ENCODE data around the gene FER.
"Not testable (repeated sequence)": the region's sequence is repeated elsewhere in the genome, so short reads cannot be mapped to it uniquely, and the experiment has no call there.

The FER gene

GRCh38 chr5:108898707-108899106 is 151.0 kb downstream of the FER start:
- DNase-seq: no peak

- DNase-seq: not testable (repeated sequence)
These were observed 151.5 kb downstream of the FER start for GRCh38 chr5:108899244-108899643.

DNA sequence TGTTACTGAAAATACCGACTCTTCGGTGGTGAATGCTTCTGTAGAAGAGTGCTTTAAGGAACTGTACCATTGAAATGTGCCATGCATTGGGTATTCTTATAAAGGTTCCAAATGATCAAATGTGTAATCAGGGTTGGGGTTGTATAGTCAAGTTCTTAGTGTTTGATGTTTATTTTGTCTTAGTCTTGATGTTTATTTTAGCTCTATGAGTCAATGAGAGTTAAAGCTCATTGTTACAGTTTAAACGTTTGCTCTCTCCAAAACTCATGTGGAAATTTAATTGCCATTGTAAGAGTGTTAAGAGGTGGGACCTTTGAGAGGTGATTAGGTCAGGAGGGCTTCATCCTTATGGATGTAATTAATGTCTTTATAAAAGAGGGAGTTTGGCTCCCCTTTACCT is 153.0 kb downstream of the FER start:
- DNase-seq: no peak

GRCh38 chr5:108905805-108906204 is 158.1 kb downstream of the FER start:
- no peak for DNase-seq

DNA sequence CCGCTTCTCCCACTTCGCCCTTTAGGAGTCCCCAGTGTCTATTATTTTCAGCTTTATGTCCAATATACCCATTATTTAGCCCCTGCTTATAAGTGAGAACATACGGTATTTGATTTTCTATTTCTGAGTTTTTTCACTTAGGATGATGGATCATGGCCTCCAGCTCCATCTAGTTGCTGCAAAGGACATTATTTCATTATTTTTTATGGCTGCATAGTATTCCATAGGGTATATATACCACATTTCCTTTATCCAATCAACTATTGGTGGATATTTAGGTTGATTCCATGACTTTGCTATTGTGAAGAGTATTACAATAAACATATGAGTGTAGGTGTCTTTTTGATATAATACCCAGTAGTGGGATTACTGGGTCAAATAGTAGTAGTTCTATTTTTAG is 162.9 kb downstream of the FER start:
- no peak for DNase-seq

- no peak for DNase-seq
These were observed 163.4 kb downstream of the FER start for GRCh38 chr5:108911055-108911454.

GRCh38 chr5:108917596-108917995 is 169.9 kb downstream of the FER start:
- DNase-seq: no peak

DNA sequence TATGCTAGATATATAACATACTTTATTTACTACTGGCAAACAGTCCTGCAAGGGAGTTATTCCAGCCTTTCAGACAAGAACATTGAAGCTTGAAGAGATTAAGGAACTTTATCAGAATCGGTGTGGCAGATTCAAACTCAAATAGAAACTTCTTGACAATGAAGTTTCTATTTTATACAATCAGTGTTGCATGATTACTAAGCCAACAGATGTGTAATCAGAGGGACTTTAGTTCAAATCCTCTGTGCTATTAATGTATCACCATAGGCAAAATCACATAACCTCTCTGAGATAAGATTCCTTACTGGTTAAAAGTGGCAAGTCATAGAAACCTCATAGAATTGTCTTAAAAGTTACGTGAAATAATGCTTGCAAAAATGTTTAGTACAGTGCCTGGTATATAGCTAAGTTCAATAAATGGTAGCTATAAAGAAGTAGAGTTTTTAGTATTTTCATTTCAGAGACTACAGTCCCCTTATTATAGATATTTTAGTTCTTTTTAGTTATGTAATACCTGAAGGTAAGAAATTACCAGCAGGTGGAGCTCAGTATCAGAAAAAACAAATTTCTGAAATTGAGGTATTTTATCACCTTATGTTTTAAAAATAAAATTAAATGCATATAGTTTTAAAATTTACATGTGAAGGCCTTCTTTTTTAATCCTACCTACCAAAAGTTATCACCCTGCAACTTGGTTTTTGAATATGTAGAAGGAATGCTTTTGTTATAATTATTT is 172.1 kb downstream of the FER start:
- no peak for DNase-seq

GRCh38 chr5:108924457-108924961 is 176.8 kb downstream of the FER start:
- DNase-seq: no peak

DNA sequence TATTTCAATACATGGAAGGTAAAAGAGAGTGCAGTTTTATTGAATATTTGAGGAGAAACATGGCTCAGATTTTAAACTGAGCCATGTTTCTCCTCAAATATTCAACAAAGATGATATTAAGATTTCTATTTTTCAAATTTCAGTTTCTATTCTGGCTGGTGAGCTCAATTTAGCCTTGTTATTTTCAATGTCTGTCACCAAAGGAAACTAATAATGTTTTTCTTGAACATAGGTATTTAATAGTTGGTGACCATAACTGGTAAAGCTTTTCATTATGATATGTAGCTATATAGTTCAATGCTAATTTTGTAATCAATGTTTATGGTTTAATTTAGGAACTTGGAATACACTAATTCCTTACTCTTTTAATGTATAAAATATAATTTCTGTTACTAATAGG is 177.4 kb downstream of the FER start:
- DNase-seq: no peak

- no peak for DNase-seq
These were observed 182.4 kb downstream of the FER start for GRCh38 chr5:108930107-108930506.

DNA sequence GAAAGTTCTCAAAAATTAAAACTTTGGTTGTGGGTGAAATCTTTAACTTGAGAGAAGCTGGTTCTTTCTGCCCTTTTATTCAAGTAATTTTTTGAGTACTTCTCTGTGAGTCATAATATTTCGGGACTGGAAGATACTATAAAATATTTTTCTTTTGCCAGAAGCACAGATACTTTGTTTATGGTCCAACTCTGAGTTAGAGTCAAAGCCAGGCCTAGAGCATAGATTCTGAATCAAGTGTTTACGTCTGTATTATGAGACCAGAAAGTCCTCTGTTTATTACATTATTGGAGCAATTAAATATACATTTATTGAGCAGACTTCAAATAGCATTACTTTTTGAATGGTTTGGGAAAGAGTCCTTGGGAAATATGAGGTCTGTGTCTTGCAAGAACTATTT is 187.9 kb downstream of the FER start:
- DNase-seq: no peak

- DNase-seq: no peak
These were observed 189.5 kb downstream of the FER start for GRCh38 chr5:108937221-108937620.

DNA sequence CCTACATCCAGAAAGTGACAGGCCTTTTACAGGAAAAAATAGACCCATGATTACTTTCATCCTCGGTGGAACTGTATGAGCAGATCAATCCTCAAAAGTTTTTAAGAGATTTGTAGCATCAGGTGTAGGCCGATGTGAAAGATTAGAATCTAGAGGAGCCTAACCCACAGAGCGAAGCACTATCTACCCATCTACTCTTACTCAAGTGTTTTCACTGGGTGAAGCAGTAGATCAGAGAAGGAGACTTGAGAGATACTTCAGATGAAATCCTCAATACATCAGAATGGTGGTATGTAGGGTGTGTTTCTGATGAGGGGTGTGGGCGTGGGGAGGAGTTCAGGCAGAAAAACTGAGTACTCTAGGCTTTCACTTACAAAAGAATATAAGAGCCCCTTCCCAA is 192.8 kb downstream of the FER start:
- DNase-seq: no peak

- DNase-seq: no peak
These were observed 194.0 kb downstream of the FER start for GRCh38 chr5:108941746-108942145.

- no peak for DNase-seq
These were observed 195.0 kb downstream of the FER start for GRCh38 chr5:108942701-108943100.

DNA sequence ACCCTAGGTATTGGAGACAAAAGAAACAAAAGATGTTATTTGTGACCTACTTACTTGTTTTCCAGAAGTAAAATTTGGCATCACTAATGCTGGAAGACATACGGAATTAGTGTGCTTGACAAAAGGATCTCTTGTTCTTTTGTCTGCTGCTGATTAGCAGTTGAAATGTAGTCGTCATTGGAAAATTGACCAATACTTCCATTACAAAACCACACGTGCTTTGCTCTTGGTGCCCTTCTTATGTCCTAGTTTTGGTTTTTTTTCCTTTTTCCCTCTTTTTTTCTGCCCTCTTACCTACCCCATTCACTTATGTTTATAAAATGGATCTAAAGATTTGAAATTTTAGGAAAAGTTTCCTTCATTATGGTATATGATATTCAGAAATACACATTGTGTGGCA is 197.4 kb downstream of the FER start:
- DNase-seq: no peak

- no peak for DNase-seq
These were observed 198.3 kb downstream of the FER start for GRCh38 chr5:108946008-108946407.

DNA sequence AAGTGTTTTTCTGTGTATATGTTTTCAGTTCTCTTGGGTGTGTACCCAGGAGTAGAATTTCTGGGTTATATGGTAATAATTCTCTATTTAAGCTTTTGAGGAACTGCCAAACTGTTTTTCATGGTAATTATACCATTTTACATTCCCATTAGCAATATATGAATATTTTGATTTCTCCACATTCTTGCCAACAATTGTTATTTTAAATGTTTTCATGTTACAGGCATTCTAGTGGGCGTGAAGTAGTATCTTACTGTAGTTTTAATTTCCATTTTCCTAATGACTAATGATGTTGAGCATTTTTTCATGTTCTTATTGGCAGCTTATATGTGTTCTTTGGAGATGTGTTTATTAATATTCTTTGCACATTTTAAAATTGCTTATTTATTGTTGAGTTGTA is 199.5 kb downstream of the FER start:
- no peak for DNase-seq

GRCh38 chr5:108950276-108950675 is 202.6 kb downstream of the FER start:
- no peak for DNase-seq

- DNase-seq: no peak
These were observed 206.2 kb downstream of the FER start for GRCh38 chr5:108953940-108954339.

DNA sequence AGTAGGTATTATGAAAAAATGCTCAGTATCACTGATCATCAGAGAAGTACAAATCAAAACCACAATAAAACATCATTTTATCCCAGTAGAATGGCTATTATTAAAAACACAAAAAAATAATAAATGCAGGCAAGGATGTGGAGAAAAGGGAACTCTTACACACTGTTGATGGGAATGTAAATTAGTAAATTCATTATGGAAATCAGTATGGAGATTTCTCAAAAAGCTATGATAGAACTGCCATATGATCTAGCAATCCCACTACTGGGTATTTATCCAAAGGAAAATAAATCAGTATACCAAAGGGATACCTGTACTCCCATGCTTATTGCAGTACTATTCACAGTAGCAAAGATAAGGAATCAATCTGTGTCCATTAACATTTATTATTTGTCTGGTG is 209.6 kb downstream of the FER start:
- no peak for DNase-seq

DNA sequence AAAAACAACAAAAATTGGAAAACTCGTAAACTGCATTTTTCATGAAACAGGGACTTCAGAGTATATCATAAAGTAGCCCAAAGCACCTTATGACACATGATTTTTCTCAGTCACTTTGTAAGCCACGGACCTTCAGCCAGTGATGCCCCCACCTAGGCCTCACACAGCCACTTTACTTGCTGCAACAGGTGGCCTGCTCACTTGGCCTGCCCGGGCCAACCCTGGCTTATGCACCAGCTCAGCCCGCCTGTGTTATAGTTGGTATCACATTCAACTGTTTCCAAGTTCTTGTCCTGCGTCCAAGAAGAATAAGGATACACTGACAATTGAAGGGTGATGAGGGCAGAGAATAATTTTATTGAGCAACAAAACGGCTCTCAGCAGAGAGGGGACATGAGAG is 219.2 kb downstream of the FER start:
- no peak for DNase-seq

- DNase-seq: no peak
These were observed 226.9 kb downstream of the FER start for GRCh38 chr5:108974594-108974993.

GRCh38 chr5:108975697-108976096 is 228.0 kb downstream of the FER start:
- DNase-seq: no peak

Data from activated CD4-positive, alpha-beta T cell treated with anti-CD3 and anti-CD28 coated beads for 1 hour (primary cell).